IPS-20b (cell line): ENCODE measurements around the gene MEIS1.

ENCODE experiments used
- H3K27ac ChIP-seq: one replicate; pipeline ENCODE4 v1.5.1; 2013; ENCODE audit warnings: low read length
- H3K27me3 ChIP-seq: 2 replicates; pipeline ENCODE4 v1.6.1; 2013; ENCODE audit warnings: mild to moderate bottlenecking, low read length, inconsistent platforms; ENCODE audit not compliant: insufficient read depth
- H3K36me3 ChIP-seq: 2 replicates; pipeline ENCODE4 v1.6.1; 2013; ENCODE audit warnings: low read depth, mild to moderate bottlenecking, inconsistent platforms, low read length, moderate library complexity; ENCODE audit not compliant: insufficient read depth
- H3K4me1 ChIP-seq: 2 replicates; pipeline ENCODE4 v1.6.1; 2013; ENCODE audit warnings: mild to moderate bottlenecking, control low read depth, inconsistent platforms, low read length, moderate library complexity; ENCODE audit not compliant: insufficient read depth
- H3K4me3 ChIP-seq: 2 replicates; pipeline ENCODE4 v1.5.1; 2013; ENCODE audit warnings: mild to moderate bottlenecking, low read length, inconsistent platforms
- H3K9ac ChIP-seq: 2 replicates; pipeline ENCODE4 v1.6.1; 2013; ENCODE audit warnings: low read depth, mild to moderate bottlenecking, inconsistent platforms, low read length, moderate library complexity
- H3K9me3 ChIP-seq: 2 replicates; pipeline ENCODE4 v1.6.1; 2013; ENCODE audit warnings: mild to moderate bottlenecking, low read depth, low read length, inconsistent platforms; ENCODE audit not compliant: insufficient read depth

Gene MEIS1

DNA sequence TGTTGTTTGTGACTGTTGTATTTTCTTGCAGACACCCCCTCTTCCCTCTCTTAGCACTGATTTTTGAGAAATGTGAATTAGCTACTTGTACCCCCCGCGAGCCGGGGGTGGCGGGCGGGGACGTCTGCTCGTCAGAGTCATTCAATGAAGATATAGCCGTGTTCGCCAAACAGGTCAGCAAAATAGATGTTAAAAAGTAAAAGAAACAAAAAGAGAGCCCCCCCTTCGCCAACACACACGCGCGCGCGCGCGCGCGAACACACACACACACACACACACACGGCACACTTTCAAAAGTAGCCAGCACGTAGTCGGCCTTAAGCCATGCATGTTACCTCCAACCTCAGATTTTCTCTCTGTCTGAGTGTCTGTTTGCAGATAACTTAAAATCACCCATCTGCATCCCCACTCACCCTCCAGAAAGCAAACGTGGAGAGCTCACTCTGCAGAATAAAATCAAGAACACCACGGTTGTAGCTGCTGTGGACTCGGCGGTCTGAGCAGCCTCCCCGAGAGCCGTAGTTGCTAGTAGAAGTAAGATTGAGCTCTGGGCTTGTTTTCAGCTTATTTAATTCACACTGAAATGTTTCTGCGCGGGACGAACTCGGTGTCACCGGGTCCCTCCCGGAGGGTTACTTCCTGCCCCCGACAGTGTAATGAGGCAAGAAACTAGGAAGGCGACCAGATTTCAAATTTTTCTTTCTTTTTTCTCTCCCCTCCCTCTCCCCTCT is 5.1 kb downstream of the MEIS1 start:
- H3K4me1 ChIP-seq: peaks cover 39% of the 10 kb centered on the region
- H3K4me3 ChIP-seq: peak overlapping the region; percentile 71
- no peak overlapping the region for H3K27ac ChIP-seq
- H3K9me3 ChIP-seq: no peaks in the 10 kb centered on the region
- H3K27me3 ChIP-seq: peaks cover 100% of the 10 kb centered on the region
- no peaks in the 10 kb centered on the region for H3K36me3 ChIP-seq
- H3K9ac ChIP-seq: peak overlapping the region; percentile 34; the same call in 1 of the 2 replicates

DNA sequence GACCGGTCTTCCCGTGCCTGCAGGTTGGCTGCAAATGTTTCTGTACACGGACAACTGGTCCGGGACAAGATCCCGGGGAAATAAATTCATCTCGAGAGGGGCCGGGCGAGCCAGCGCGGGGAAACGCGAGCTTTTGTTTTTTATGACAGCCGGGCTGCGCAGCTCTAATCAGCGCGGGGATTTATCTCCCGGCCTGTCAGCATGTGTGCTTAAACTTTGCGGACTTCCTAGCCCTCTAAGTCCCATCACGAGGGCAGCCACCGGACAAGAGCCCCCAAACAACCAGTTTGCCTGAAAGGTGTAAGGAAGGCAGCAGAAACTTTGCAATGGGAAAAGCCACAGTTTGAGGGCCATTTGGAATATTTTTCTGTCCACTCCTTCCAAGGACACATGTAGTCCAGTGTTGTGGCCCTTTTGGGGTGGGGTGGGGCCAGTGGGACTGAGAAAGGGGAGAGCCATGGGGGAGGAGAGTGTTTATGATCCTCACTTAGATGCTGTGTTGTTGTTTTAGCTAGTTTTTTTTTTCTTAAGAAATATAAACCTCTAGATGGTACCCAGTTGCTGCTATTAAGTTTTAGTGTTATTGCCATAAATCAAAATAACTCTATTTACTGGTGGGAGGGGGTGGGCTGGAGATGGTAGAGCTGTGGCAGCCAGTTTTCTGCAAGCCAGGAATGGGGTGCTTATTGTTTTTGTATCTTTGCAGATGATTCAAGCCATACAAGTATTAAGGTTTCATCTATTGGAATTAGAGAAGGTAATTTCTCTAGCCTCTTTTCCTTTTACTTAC is 6.0 kb downstream of the MEIS1 start:
- Histone ChIP-seq H3K9me3 (no peaks in the 10 kb centered on the region), H3K4me3 (peak overlapping the region; percentile 38; the same call in 1 of the 2 replicates), H3K9ac (no peak overlapping the region), H3K36me3 (no peaks in the 10 kb centered on the region), H3K27ac (no peak overlapping the region), H3K27me3 (peaks cover 100% of the 10 kb centered on the region), H3K4me1 (peaks cover 37% of the 10 kb centered on the region)

DNA sequence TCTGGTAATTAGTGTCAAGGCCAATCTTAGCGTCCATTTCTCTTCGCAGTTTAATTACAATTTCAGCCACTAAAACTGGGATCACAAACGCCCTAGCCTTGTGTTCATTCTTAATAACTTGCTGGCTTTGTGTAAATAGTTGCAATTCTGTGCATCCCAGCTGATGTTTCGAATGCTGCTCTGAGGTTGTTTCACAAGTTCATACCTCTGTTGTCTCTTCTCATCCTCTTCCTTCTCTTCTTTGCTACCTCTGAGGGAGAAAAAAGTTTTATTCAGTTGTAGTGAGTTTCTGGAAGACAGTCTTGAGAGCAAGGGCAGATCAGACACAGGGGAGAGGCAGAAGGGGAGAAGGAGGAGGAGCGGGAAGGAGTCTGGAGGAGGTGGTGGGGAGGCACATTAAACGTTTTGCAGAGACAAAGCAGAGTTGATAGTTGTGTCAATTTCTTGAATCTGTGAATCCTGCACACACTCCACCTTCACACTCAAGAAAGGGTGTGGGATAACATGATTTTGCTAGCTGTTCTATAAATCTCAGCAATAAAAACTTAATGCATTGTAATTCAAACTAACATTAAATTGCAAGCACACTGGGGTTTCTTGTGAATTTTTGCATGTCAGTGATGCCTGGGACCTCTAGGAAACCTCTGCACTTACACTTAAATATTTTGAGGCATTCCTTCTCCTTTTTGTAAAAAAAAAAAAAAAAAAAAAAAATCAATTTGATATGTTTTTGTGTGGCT is 6.8 kb downstream of the MEIS1 start:
- Histone ChIP-seq H3K27me3 (peaks cover 100% of the 10 kb centered on the region), H3K36me3 (no peaks in the 10 kb centered on the region), H3K4me3 (peak overlapping the region; percentile 38)

DNA sequence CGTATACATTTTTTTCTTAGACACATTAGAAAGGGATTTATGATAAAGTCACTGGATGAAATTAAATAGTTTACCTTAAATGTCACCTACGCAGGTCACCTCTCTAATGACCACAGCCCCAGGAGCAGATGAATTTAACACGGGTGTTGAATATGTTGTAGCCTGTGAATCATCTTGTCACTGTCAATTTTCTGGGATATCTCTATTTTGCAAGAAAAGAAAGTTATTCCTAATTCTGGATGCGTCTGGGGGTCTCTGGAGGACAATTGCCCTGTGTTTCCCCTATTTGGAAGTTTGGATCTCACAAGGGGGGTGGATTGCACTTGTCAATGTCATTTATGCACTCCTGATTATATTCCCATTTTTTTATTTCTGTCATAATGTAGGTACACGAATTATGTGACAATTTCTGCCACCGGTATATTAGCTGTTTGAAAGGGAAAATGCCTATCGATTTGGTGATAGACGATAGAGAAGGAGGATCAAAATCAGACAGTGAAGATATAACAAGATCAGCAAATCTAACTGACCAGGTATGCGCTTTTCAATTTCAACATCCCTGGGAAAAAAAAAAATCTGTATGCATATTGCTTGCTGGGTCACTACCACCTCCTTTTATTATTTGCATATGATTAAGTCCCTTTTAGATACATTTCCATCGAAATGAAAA is 7.7 kb downstream of the MEIS1 start:
- H3K9me3 ChIP-seq: no peaks in the 10 kb centered on the region
- H3K4me3 ChIP-seq: no peak overlapping the region
- no peak overlapping the region for H3K9ac ChIP-seq
- peaks cover 35% of the 10 kb centered on the region for H3K4me1 ChIP-seq
- no peaks in the 10 kb centered on the region for H3K36me3 ChIP-seq
- no peak overlapping the region for H3K27ac ChIP-seq
- H3K27me3 ChIP-seq: peaks cover 100% of the 10 kb centered on the region

More for the DNA sequence above, 6.8 kb downstream of the MEIS1 start:
- Histone ChIP-seq H3K9ac (no peak overlapping the region), H3K27ac (no peak overlapping the region), H3K4me1 (peaks cover 35% of the 10 kb centered on the region), H3K9me3 (no peaks in the 10 kb centered on the region)

DNA sequence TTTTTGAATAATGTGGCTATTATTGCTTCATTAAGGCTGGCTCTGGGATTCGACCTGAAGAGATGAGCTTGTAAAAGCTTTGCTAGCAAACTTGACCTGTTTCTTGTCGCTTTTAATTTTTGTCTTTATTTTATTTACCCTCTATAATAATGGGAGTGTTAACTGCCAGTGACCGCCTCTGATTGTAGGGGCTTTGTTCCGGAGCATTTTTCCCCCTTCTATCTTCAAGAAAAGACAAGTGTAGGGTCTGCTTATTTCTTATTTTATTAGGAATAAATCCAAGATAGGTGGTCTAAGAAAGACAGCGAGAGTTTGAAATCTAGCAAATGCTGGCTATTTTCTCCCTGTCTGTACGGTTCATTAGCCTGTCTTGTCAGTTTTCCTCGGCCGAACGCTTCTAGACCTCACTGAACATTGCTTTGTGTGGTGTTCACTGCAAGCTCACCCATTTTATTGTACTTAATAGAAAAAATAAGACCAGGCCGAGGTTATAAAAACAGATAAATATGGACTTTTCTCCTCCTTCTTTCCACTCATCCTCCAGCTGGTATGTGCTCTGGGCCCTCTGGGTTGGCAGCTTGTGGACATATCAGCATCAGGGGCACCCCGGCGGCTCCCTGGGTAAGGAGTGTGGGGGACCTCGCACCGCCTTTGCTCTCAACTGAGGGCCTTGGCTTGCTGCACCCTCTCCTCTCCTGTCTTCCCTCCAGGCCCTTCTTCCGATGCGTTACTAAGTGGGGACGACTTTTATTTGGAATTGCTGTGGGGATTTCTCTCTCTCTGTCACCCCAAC is 8.5 kb downstream of the MEIS1 start:
- no peak overlapping the region for H3K9ac ChIP-seq

DNA sequence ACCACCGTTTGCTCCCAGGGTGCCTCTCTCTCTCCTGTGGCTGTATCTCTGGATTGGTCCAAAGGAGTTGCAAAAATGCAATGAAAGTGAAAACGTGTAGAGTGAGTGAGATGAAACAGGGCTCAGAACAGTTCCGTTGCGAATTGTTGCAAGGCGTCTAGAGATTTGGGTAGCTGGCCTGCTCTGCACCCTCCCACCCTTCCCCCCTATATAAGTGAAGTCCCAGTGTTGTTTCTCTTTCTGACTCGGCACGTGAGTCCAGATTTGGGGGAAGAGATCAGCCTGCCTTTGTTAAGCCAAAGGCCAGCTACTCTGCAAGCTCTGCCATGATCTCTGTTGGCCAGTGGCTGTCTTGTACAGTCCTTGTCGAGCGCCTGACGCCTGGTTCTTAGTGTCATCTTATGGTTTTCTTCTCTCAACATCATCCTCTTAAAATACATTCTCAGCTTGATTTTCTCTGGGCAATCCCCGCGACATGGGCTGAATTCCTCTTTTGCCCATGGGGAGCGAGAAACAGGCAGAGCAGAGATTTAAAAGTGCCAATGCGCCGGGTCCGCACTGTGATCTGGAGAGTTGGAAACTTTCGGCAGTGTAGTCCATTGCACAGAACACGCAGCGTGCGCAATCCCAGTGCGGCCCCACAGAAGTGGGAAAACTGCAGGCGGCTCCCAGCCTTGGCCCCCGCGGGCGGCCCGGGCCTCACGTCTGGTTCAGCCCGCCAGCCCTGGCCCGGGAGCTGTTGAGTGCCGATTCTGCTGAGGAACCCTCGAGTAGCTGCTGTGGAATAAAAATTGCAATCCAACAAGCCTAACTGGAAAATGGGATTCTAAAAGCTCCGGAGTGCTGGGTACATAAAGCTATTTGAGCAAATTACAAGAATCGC is 9.3 kb downstream of the MEIS1 start:
- Histone ChIP-seq H3K4me1 (peaks cover 27% of the 10 kb centered on the region), H3K27ac (no peak overlapping the region), H3K36me3 (no peaks in the 10 kb centered on the region), H3K4me3 (peak overlapping the region; percentile 60), H3K9me3 (no peaks in the 10 kb centered on the region), H3K27me3 (peaks cover 94% of the 10 kb centered on the region), H3K9ac (no peak overlapping the region)

More for the DNA sequence above, 8.5 kb downstream of the MEIS1 start:
- Histone ChIP-seq H3K4me3 (peak overlapping the region; percentile 60; the same call in 1 of the 2 replicates), H3K4me1 (peaks cover 28% of the 10 kb centered on the region), H3K27me3 (peaks cover 100% of the 10 kb centered on the region), H3K9me3 (no peaks in the 10 kb centered on the region), H3K27ac (no peak overlapping the region), H3K36me3 (no peaks in the 10 kb centered on the region)

DNA sequence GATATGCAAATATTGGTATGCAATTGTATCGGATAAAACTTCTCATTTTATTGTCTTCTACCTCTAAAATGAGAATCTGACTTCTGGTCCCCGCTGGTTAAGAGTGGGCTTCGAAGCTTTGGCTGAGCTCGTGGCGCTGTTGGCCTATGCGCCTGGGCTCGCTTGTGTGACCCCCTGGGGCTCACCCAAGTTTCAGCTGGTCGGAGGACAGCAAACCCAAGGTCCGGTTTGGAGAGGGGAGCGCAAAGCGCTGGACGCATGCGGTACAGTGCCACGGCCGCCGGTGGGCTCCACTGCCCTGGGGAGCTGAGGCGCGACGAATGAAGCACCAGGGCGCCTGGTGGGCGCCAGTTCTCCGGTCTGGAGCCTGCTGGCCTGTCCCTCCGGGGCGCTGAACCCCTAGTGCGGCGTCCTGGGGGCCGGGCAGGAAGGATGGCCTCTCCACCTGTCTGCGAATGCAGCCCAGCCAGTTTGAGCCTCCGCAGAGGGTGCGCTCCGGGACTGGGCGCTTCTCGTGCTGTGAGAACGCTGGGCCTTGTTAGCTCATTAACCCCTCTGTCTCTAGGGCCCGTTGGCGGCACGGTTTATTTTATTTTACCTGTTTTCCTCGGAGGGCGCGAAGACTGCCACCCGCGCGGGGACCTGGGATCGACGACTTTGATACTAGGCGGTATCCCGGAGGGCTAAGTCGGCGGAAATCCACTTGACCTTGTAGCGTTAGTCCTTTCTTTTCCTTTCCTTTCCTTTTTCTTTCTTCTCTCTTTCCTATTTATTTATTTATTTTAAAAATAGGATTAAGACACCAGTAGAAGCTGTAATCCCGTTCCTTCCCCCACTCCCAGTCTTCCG is 10.4 kb downstream of the MEIS1 start:
- Histone ChIP-seq H3K27ac (no peak overlapping the region), H3K27me3 (peaks cover 83% of the 10 kb centered on the region), H3K36me3 (no peaks in the 10 kb centered on the region), H3K4me3 (peak overlapping the region; percentile 60), H3K9ac (no peak overlapping the region), H3K4me1 (peaks cover 23% of the 10 kb centered on the region), H3K9me3 (no peaks in the 10 kb centered on the region)

DNA sequence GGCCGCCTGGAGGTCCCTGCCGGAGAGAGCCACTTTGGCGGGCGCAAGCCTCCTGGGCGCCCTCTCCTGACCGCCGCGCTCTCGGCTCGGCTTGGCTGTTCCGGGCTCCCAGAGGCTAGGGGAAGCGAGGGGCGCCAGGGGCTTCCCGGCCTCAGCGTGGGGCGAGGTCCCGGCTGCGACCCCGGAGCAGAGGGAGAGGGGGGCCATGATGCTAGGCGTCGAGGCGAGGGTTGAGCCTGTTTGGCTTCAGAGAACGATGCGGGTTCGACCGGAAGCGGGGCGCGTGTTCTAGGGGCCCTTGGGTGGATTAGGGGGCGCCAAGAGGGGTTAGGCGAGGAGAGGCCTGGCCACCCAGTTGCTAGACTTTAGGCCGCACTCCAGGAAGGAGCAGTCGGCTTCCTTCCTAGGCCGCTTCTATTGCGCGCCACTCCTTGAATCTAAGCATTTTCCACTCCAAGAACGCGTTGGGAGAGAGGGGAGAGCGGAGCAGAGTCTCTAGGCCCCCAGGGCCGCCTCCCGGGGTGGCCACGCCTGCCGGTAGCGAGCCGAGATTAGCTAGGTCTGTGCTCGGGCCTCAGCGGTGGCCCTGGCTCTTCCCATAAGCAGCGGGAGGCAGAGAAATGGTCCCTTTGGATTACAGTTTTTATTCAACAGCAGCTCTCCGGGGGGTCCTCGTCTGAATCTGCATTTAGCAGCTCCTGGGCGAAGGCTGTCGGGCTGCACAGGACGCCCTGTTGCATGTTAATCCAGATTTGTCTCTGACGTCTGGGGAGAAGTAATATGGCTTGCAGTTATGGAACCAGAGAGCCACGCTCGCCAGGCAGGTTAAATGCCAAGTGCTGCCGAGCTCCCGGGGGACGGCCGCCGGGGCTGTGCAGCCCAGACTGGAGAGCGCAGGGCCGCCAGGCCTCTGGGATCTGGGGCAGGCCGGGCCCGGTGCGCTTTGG is 11.3 kb downstream of the MEIS1 start:
- Histone ChIP-seq H3K9me3 (no peaks in the 10 kb centered on the region), H3K4me3 (peak overlapping the region; percentile 60), H3K27me3 (peaks cover 74% of the 10 kb centered on the region), H3K9ac (0 out of 2 replicates have a peak overlapping the region, but pooled peaks have one; percentile 29), H3K4me1 (peaks cover 22% of the 10 kb centered on the region), H3K27ac (no peak overlapping the region), H3K36me3 (no peaks in the 10 kb centered on the region)

DNA sequence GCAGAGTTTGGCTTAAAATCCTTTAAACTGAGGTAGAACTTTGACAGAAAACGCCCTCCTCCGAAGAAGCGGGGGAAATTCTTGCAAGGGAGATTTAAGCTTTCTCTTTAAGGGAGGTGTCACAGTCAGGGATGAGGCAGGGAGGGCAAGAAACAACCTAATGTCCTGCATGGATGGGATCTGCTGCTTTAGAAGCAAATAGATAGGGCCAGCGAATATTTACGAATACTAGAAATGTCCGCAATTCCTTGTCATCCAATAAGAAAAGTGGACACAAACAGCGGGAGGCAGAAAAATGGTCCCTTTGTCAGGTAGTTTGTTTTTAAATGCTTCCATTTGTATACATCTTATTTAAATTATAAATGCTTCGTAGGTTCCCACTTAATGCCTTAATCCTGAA is 12.0 kb downstream of the MEIS1 start:
- peaks cover 17% of the 10 kb centered on the region for H3K4me1 ChIP-seq
- H3K27me3 ChIP-seq: peaks cover 67% of the 10 kb centered on the region
- no peak overlapping the region for H3K27ac ChIP-seq
- H3K36me3 ChIP-seq: no peaks in the 10 kb centered on the region
- H3K9ac ChIP-seq: no peak overlapping the region
- H3K9me3 ChIP-seq: no peaks in the 10 kb centered on the region
- H3K4me3 ChIP-seq: peak overlapping the region; percentile 60
